ENCODE measurements around the gene SHC3. TPM values are rescaled to one million over a fixed set of nuclear protein-coding genes. Genes with fewer than 3 reads are reported as not detected.

The SHC3 gene
- total RNA-seq, 3 donors from 2014 or later (not counting 1 experiment from before 2014, with no cell fraction given) = 0.02 to 0.09 (median 0.08) TPM

DNA sequence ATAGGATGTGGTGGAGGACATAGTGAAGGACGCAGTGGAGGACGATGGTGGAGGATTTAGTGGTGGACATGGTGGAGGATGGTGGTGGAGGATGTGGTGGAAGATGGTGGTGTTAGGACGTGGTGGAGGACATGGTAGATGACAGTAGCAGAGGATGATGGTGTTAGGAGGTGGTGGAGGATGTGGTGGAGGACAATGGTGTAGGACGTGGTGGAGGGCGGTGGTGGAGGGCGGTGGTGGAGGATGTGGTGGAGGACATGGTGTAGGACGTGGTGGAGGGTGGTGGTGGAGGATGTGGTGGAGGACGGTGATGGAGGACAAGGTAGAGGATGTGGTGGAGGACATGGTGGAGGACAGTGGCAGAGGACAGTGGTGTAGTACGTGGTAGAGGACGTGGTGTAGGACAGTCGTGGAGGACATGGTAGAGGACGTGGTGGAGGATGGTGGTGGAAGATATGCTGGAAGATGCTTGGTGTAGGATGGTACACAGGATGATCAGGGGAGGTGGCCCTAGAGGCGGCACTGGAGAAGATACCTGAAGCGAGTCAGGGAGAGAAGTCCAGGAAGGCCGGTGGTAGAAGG is 118.6 kb downstream of the SHC3 start:
- intact Hi-C loops (cut with micrococcal nuclease) = no loop called here

DNA sequence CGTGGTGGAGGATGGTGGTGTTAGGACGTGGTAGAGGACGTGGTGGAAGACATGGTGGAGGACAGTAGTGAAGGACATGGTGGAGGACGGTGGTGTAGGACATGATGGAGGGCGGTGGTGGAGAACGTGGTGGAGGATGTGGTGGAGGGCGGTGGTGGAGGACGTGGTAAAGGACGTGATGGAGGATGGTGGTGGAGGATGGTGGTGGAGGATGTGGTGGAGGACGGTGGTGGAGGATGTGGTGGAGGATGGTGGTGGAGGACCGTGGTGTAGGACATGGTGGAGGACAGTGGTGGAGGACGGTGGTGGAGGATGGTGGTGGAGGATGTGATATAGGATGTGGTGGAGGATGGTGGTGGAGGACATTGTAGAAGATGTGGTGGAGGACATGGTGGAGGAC is 119.7 kb downstream of the SHC3 start:
- Histone ChIP-seq H3K9me3 (ENCODE audit: control insufficient read depth, insufficient read depth, low read length) (peaks cover 13% of the 10 kb centered on the region), H3K27me3 (ENCODE audit: control insufficient read depth, insufficient read depth, low read length) (no peaks in the 10 kb centered on the region), H3K4me3 (ENCODE audit: low read length) (no peak overlapping the region), H3K27ac (ENCODE audit: low read length) (no peak overlapping the region), H3K36me3 (ENCODE audit: control insufficient read depth, insufficient read depth, low read length) (no peaks in the 10 kb centered on the region), H3K4me1 (ENCODE audit: control insufficient read depth, insufficient read depth, low read length) (no peaks in the 10 kb centered on the region)
- Mint-ChIP-seq H3K4me1 (no peaks in the 10 kb centered on the region), H3K4me3 (no peak overlapping the region), H3K9me3 (no peaks in the 10 kb centered on the region), H3K36me3 (no peaks in the 10 kb centered on the region), H3K27me3 (ENCODE audit: low read depth in 2 of 2) (no peaks in the 10 kb centered on the region), H3K27ac (no peak overlapping the region)
- ATAC-seq (no peak), DNase-seq (no peak)
- TF ChIP-seq, protein P1, sequence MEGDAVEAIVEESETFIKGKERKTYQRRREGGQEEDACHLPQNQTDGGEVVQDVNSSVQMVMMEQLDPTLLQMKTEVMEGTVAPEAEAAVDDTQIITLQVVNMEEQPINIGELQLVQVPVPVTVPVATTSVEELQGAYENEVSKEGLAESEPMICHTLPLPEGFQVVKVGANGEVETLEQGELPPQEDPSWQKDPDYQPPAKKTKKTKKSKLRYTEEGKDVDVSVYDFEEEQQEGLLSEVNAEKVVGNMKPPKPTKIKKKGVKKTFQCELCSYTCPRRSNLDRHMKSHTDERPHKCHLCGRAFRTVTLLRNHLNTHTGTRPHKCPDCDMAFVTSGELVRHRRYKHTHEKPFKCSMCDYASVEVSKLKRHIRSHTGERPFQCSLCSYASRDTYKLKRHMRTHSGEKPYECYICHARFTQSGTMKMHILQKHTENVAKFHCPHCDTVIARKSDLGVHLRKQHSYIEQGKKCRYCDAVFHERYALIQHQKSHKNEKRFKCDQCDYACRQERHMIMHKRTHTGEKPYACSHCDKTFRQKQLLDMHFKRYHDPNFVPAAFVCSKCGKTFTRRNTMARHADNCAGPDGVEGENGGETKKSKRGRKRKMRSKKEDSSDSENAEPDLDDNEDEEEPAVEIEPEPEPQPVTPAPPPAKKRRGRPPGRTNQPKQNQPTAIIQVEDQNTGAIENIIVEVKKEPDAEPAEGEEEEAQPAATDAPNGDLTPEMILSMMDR (IDR thresholded peaks at IDR 0.05) = no peak
- intact Hi-C loops (cut with micrococcal nuclease) = no loop called here
- WGBS (ENCODE audit: insufficient coverage) = 77% methylated on average over 12 of the region's 12 CpGs

More for the DNA sequence above, 118.6 kb downstream of the SHC3 start:
- TF ChIP-seq, protein P1 (IDR thresholded peaks at IDR 0.05) = no peak
- Histone ChIP-seq H3K27ac (ENCODE audit: low read length) (peak overlapping the region; percentile 21), H3K36me3 (ENCODE audit: control insufficient read depth, insufficient read depth, low read length) (no peaks in the 10 kb centered on the region), H3K4me1 (ENCODE audit: control insufficient read depth, insufficient read depth, low read length) (no peaks in the 10 kb centered on the region), H3K4me3 (ENCODE audit: low read length) (no peak overlapping the region), H3K9me3 (ENCODE audit: control insufficient read depth, insufficient read depth, low read length) (peaks cover 13% of the 10 kb centered on the region), H3K27me3 (ENCODE audit: control insufficient read depth, insufficient read depth, low read length) (no peaks in the 10 kb centered on the region)
- 67% methylated on average over 14 of the region's 15 CpGs for WGBS (ENCODE audit: insufficient coverage)
- no peaks in the 10 kb centered on the region for H3K4me1 Mint-ChIP-seq
- ATAC-seq = peak in 1 of 3 donors; percentile 29
- no peak overlapping the region for H3K27ac Mint-ChIP-seq
- peaks cover 0 to 3% of the 10 kb centered on the region in 2 donors for H3K27me3 Mint-ChIP-seq (ENCODE audit: low read depth in 2 of 2)
- no peaks in the 10 kb centered on the region for H3K36me3 Mint-ChIP-seq
- H3K9me3 Mint-ChIP-seq = no peaks in the 10 kb centered on the region
- DNase-seq = no peak
- H3K4me3 Mint-ChIP-seq = no peak overlapping the region

DNA sequence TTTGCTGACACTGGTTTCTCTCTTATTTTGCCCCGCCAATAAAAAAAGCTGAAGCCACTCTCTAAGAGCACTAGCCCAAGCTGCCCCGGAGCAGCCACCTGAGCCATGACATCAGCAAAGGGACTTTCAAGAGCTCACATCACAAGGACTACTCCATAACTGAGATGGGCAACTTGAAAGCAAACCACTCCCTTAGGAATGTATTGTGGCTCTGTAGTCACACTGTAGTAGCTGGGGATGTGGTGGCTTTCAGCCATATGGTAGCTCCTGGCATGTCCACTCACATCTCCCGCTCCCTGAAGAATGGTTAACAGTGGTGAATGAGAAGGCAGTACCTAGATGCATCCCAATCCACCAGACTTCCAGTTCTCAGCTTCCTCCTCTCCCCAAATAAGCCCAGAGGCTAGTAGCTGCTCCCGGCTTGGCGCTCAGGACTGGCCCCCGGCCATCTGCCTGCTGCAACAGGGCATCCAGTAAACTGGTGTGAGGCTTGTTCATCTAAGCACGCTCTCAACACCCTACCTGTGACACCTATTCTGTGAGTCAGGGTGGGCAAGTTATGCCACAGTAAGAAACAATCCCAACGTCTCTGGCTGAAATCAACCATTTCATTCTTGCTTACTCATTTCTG is 123.6 kb downstream of the SHC3 start:
- Histone ChIP-seq H3K9me3 (ENCODE audit: control insufficient read depth, insufficient read depth, low read length) (peaks cover 9% of the 10 kb centered on the region), H3K4me1 (ENCODE audit: control insufficient read depth, insufficient read depth, low read length) (no peaks in the 10 kb centered on the region), H3K4me3 (ENCODE audit: low read length) (no peak overlapping the region), H3K27me3 (ENCODE audit: control insufficient read depth, insufficient read depth, low read length) (no peaks in the 10 kb centered on the region), H3K27ac (ENCODE audit: low read length) (no peak overlapping the region), H3K36me3 (ENCODE audit: control insufficient read depth, insufficient read depth, low read length) (no peaks in the 10 kb centered on the region)
- DNase-seq (no peak), ATAC-seq (no peak)
- WGBS (ENCODE audit: insufficient coverage) = 89% methylated on average over 8 of the region's 8 CpGs
- Mint-ChIP-seq H3K27me3 (ENCODE audit: low read depth in 2 of 2) (peaks cover 0 to 3% of the 10 kb centered on the region in 2 donors), H3K36me3 (no peaks in the 10 kb centered on the region), H3K4me1 (no peaks in the 10 kb centered on the region), H3K27ac (no peak overlapping the region), H3K4me3 (no peak overlapping the region), H3K9me3 (no peaks in the 10 kb centered on the region)
- TF ChIP-seq, protein P1 (IDR thresholded peaks at IDR 0.05) = no peak
- intact Hi-C loops (cut with micrococcal nuclease) = no loop called here

Data from natural killer cell (primary cell).